HepG2 (cell line): Measurements from ENCODE around the gene CLEC16A. TPM values are rescaled to one million over a fixed set of nuclear protein-coding genes. Genes with fewer than 3 reads are reported as not detected.

Experiments
- AHDC1 ChIP-seq: sonication (generic); formaldehyde crosslinking; IDR thresholded peaks from 2 replicates; pipeline ENCODE4 v1.5.1; 2020; ENCODE audit warnings: mild to moderate bottlenecking, missing genetic modification reagents, borderline replicate concordance
- JUNB ChIP-seq: sonication (generic); formaldehyde crosslinking; IDR thresholded peaks from 2 replicates; pipeline ENCODE4 v1.8.0; 2022; ENCODE audit warnings: missing genetic modification reagents, mild to moderate bottlenecking, borderline replicate concordance
- MTA3 ChIP-seq: sonication (generic); formaldehyde crosslinking; IDR thresholded peaks from 2 replicates; pipeline ENCODE4 v1.4.0; 2020; ENCODE audit warnings: missing genetic modification reagents
- SCMH1 ChIP-seq: sonication (generic); formaldehyde crosslinking; IDR thresholded peaks from 2 replicates; pipeline ENCODE4 v1.9.0; 2021; ENCODE audit warnings: missing genetic modification reagents, mild to moderate bottlenecking, borderline replicate concordance
- ZNF350 ChIP-seq: sonication (generic); formaldehyde crosslinking; IDR thresholded peaks from 2 replicates; pipeline ENCODE4 v1.4.0; 2020; ENCODE audit warnings: mild to moderate bottlenecking, low read depth, missing genetic modification reagents, borderline replicate concordance
- polyA plus RNA-seq, 8 experiments: library from polyadenylated mRNA; depleted of rRNA in 3 of 8; stranded (reverse) in 7 of 8; unstranded in 1 of 8; fragments of >200 nt; fragmentation: Illumina TruSeq in 4 of 8; extraction: Trizol in 4 of 8; gene quantifications; 2 replicates each; pipeline versions ENCODE4 v1.2.1 to v1.2.3, GENCODE V29; 2011 to 2016; ENCODE audit warnings: low read depth in 4 of 8, missing spikeins in 1 of 8, mixed read lengths in 1 of 8; ENCODE audit not compliant: insufficient read depth in 1 of 8
- total RNA-seq, 5 experiments: library from RNA; depleted of rRNA; stranded (reverse); fragments of >200 nt; fragmentation: Illumina TruSeq; extraction: Trizol; gene quantifications; 2 replicates each; pipeline ENCODE4 v1.2.3, GENCODE V29; 2016; ENCODE audit warnings: low read depth in 1 of 5

Gene CLEC16A
- total and polyA plus RNA-seq, 2 of the 13 experiments (the other 11 are each of a cell fraction or from before 2014, with no cell fraction given): 8.5 to 10.3 TPM

GRCh38 chr16:10920726-10921427 lies 23.5 kb upstream of the CLEC16A start (continued):
- TF ChIP-seq JUNB (CRISPR knock-in tag) (0 out of 2 replicates have a peak, but pooled peaks have one; percentile 28), MTA3 (CRISPR knock-in tag) (no peak), ZNF350 (CRISPR knock-in tag) (no peak), AHDC1 (CRISPR knock-in tag) (no peak), SCMH1 (no peak)
